ENCODE measurements around the gene ZNF526. TPM values are rescaled to one million over a fixed set of nuclear protein-coding genes. Genes with fewer than 3 reads are reported as not detected.

ZNF526 gene
- total RNA-seq, 1 experiment from 2014 or later: 5.1 TPM

GRCh38 chr19:42233106-42233505 is 13.0 kb downstream of the ZNF526 start:
- ATAC-seq (no peak), DNase-seq (no peak)
- Histone ChIP-seq H3K79me2 (ENCODE audit: low read length) (no peaks in the 10 kb centered on the region), H3K27ac (ENCODE audit: low read length) (no peak overlapping the region), H3K9me3 (ENCODE audit: low read length) (no peaks in the 10 kb centered on the region), H3K9me2 (replicated peaks; ENCODE audit: low read length) (no peaks in the 10 kb centered on the region), H3F3A (ENCODE audit: low read length, unreplicated experiment) (no peaks in the 10 kb centered on the region), H3K36me3 (ENCODE audit: low read depth, low read length) (no peaks in the 10 kb centered on the region; the same call in 1 of the 2 replicates), H3K27me3 (ENCODE audit: low read length) (no peaks in the 10 kb centered on the region), H4K20me1 (ENCODE audit: low read length) (no peaks in the 10 kb centered on the region), H3K9ac (ENCODE audit: low read length) (no peak overlapping the region), H3K4me3 (ENCODE audit: low read length) (no peak overlapping the region), H3K4me2 (ENCODE audit: low read length) (no peak overlapping the region), H2AFZ (ENCODE audit: low read length) (no peak overlapping the region), H3K4me1 (ENCODE audit: insufficient read depth, low read length) (no peaks in the 10 kb centered on the region)
- BruUV-seq (replicated peaks): no TSS peak
- intact Hi-C loops (cut with micrococcal nuclease): no loop called here
- ChIA-PET CTCF (no interaction called here), POLR2A (ENCODE audit: unreplicated experiment) (no interaction called here)
- TF ChIP-seq EZH2 (IDR thresholded peaks at IDR 0.05; ENCODE audit: low read length, unreplicated experiment) (no peak), EZH2phosphoT487 (IDR thresholded peaks at IDR 0.05; ENCODE audit: borderline replicate concordance, low read length) (no peak)
- TF ChIP-seq, protein P1, sequence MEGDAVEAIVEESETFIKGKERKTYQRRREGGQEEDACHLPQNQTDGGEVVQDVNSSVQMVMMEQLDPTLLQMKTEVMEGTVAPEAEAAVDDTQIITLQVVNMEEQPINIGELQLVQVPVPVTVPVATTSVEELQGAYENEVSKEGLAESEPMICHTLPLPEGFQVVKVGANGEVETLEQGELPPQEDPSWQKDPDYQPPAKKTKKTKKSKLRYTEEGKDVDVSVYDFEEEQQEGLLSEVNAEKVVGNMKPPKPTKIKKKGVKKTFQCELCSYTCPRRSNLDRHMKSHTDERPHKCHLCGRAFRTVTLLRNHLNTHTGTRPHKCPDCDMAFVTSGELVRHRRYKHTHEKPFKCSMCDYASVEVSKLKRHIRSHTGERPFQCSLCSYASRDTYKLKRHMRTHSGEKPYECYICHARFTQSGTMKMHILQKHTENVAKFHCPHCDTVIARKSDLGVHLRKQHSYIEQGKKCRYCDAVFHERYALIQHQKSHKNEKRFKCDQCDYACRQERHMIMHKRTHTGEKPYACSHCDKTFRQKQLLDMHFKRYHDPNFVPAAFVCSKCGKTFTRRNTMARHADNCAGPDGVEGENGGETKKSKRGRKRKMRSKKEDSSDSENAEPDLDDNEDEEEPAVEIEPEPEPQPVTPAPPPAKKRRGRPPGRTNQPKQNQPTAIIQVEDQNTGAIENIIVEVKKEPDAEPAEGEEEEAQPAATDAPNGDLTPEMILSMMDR (conservative IDR thresholded peaks at IDR 0.05; ENCODE audit: low read depth, low read length): no peak

DNA sequence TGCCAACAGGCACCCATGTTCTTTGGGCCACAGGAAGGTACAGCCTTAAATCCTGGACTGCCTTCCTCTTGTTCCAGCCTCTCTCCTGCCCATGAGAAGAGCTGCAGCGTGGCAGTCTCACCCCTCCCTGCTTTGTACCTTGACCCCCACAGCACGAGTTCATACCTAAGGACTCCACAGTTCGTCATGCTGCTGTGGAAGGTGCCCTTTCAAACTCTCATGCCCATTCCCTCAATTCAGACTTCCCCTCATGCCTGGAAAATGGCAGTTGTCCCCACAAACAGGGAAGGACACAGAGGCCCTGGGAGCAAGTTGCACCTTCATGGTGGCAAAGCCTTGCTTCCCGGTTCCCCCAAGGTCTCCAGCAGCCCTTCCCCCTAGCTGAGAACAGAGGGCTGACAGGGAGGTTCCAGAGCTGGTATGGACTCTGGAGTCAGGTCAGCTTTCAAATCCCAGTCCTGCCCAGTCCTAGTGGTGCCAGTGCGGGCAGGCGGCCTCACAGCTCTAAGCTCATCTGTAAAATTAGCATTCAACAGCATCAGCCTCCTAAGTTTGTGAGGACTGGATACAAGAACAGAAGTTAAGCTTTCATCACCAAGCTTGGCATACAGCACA is 13.7 kb downstream of the ZNF526 start:
- Histone ChIP-seq H3F3A (ENCODE audit: low read length, unreplicated experiment) (no peaks in the 10 kb centered on the region), H3K9me3 (ENCODE audit: low read length) (no peaks in the 10 kb centered on the region), H3K9me2 (replicated peaks; ENCODE audit: low read length) (no peaks in the 10 kb centered on the region), H3K9ac (ENCODE audit: low read length) (no peak overlapping the region), H3K36me3 (ENCODE audit: low read depth, low read length) (no peaks in the 10 kb centered on the region; the same call in 1 of the 2 replicates), H3K27ac (ENCODE audit: low read length) (no peak overlapping the region), H2AFZ (ENCODE audit: low read length) (no peak overlapping the region), H3K4me1 (ENCODE audit: insufficient read depth, low read length) (no peaks in the 10 kb centered on the region), H3K79me2 (ENCODE audit: low read length) (peaks cover under 1% of the 10 kb centered on the region; the same call in 1 of the 2 replicates), H3K27me3 (ENCODE audit: low read length) (no peaks in the 10 kb centered on the region), H4K20me1 (ENCODE audit: low read length) (no peaks in the 10 kb centered on the region), H3K4me2 (ENCODE audit: low read length) (no peak overlapping the region), H3K4me3 (ENCODE audit: low read length) (no peak overlapping the region)
- no TSS peak for BruUV-seq (replicated peaks)
- ChIA-PET CTCF (no interaction called here), POLR2A (ENCODE audit: unreplicated experiment) (no interaction called here)
- no peak for ATAC-seq
- intact Hi-C loops (cut with micrococcal nuclease): no loop called here
- TF ChIP-seq EZH2 (IDR thresholded peaks at IDR 0.05; ENCODE audit: low read length, unreplicated experiment) (no peak), EZH2phosphoT487 (IDR thresholded peaks at IDR 0.05; ENCODE audit: borderline replicate concordance, low read length) (no peak)
- TF ChIP-seq, protein P1 (conservative IDR thresholded peaks at IDR 0.05; ENCODE audit: low read depth, low read length): no peak
- DNase-seq: no peak

GRCh38 chr19:42234364-42234763 is 14.3 kb downstream of the ZNF526 start:
- no peak overlapping the region for H2AFZ ChIP-seq (ENCODE audit: low read length)
- no peak overlapping the region for H3K9ac ChIP-seq (ENCODE audit: low read length)
- no peak overlapping the region for H3K4me2 ChIP-seq (ENCODE audit: low read length)
- BruUV-seq (replicated peaks): no TSS peak
- H3F3A ChIP-seq (ENCODE audit: low read length, unreplicated experiment): no peaks in the 10 kb centered on the region
- H3K4me3 ChIP-seq (ENCODE audit: low read length): no peak overlapping the region
- DNase-seq (no peak), ATAC-seq (no peak)
- H3K4me1 ChIP-seq (ENCODE audit: insufficient read depth, low read length): no peaks in the 10 kb centered on the region
- no peaks in the 10 kb centered on the region for H3K27me3 ChIP-seq (ENCODE audit: low read length)
- ChIA-PET POLR2A (ENCODE audit: unreplicated experiment) (no interaction called here), CTCF (no interaction called here)
- TF ChIP-seq, protein P1 (conservative IDR thresholded peaks at IDR 0.05; ENCODE audit: low read depth, low read length): no peak
- no peak for TF ChIP-seq EZH2phosphoT487 (IDR thresholded peaks at IDR 0.05; ENCODE audit: borderline replicate concordance, low read length)
- TF ChIP-seq EZH2 (IDR thresholded peaks at IDR 0.05; ENCODE audit: low read length, unreplicated experiment): no peak
- no peaks in the 10 kb centered on the region for H3K9me3 ChIP-seq (ENCODE audit: low read length)
- no peaks in the 10 kb centered on the region for H4K20me1 ChIP-seq (ENCODE audit: low read length)
- intact Hi-C loops (cut with micrococcal nuclease): no loop called here
- peaks cover 6% of the 10 kb centered on the region for H3K79me2 ChIP-seq (ENCODE audit: low read length)
- no peaks in the 10 kb centered on the region; the same call in 1 of the 2 replicates for H3K36me3 ChIP-seq (ENCODE audit: low read depth, low read length)
- no peak overlapping the region for H3K27ac ChIP-seq (ENCODE audit: low read length)
- no peaks in the 10 kb centered on the region for H3K9me2 ChIP-seq (replicated peaks; ENCODE audit: low read length)
